DND-41 (cell line): Measurements from ENCODE around the gene INF2.

Experiments
- ATAC-seq: fragments of 200-7000 bp; cut with Tn5 transposase; 3 replicates; pipeline ENCODE4 v1.9.1; 2021; ENCODE audit warnings: low read depth; ENCODE audit not compliant: insufficient read depth
- DNase-seq: peaks from one replicate; pipeline ENCODE4 v3.0.0-alpha.2; 2020
- H2AFZ ChIP-seq: 2 replicates; pipeline ENCODE4 v1.6.0; 2012; ENCODE audit warnings: low read depth, low read length
- H3K27ac ChIP-seq: 2 replicates; pipeline ENCODE4 v1.5.1; 2012; ENCODE audit warnings: low read length, inconsistent platforms
- H3K27me3 ChIP-seq: fragments of 200-600 bp; sonication (generic); 2 replicates; pipeline ENCODE4 v1.6.0; 2012; ENCODE audit warnings: low read length, mild to moderate bottlenecking, inconsistent platforms; ENCODE audit not compliant: insufficient read depth, poor library complexity
- H3K36me3 ChIP-seq: 2 replicates; pipeline ENCODE4 v1.5.1; 2012; ENCODE audit warnings: low read length, inconsistent platforms; ENCODE audit not compliant: insufficient read depth
- H3K4me1 ChIP-seq: 2 replicates; pipeline ENCODE4 v1.5.1; 2012; ENCODE audit warnings: mild to moderate bottlenecking, low read length; ENCODE audit not compliant: insufficient read depth
- H3K4me2 ChIP-seq: 2 replicates; pipeline ENCODE4 v1.6.0; 2012; ENCODE audit warnings: mild to moderate bottlenecking, moderate library complexity, low read length, inconsistent platforms; ENCODE audit not compliant: insufficient read depth
- H3K4me3 ChIP-seq, 2 experiments: fragments of 200-600 bp in 1 of 2; shearing (Covaris generic) in 1 of 2; 2 replicates each; pipeline ENCODE4 v1.5.1; 2012 to 2016; ENCODE audit warnings: inconsistent platforms in 2 of 2, low read length in 2 of 2, mild to moderate bottlenecking in 2 of 2, low read depth in 1 of 2, moderate library complexity in 1 of 2
- H3K79me2 ChIP-seq: 2 replicates; pipeline ENCODE4 v1.6.0; 2012; ENCODE audit warnings: low read length, inconsistent platforms; ENCODE audit not compliant: insufficient read depth
- H3K9ac ChIP-seq: 2 replicates; pipeline ENCODE4 v1.6.0; 2012; ENCODE audit warnings: low read depth, mild to moderate bottlenecking, inconsistent platforms, low read length, moderate library complexity
- H3K9me3 ChIP-seq: 2 replicates; pipeline ENCODE4 v1.5.1; 2012; ENCODE audit warnings: low read length, moderate library complexity, mild to moderate bottlenecking, inconsistent platforms; ENCODE audit not compliant: insufficient read depth, severe bottlenecking
- H4K20me1 ChIP-seq: 2 replicates; pipeline ENCODE4 v1.6.0; 2012; ENCODE audit warnings: low read length; ENCODE audit not compliant: insufficient read depth
- EZH2 ChIP-seq: IDR thresholded peaks from 3 replicates; pipeline ENCODE4 v1.6.1; 2012; ENCODE audit warnings: borderline replicate concordance, low read depth, mild to moderate bottlenecking, moderate library complexity, low read length, inconsistent platforms; ENCODE audit not compliant: severe bottlenecking
- TF ChIP-seq, protein P1 (sequence below): IDR thresholded peaks from 2 replicates; pipeline ENCODE4 v1.5.1; 2012; ENCODE audit warnings: borderline replicate concordance, low read length, moderate library complexity, mild to moderate bottlenecking; ENCODE audit not compliant: poor library complexity, severe bottlenecking; ENCODE audit errors: extremely low read depth

The INF2 gene

DNA sequence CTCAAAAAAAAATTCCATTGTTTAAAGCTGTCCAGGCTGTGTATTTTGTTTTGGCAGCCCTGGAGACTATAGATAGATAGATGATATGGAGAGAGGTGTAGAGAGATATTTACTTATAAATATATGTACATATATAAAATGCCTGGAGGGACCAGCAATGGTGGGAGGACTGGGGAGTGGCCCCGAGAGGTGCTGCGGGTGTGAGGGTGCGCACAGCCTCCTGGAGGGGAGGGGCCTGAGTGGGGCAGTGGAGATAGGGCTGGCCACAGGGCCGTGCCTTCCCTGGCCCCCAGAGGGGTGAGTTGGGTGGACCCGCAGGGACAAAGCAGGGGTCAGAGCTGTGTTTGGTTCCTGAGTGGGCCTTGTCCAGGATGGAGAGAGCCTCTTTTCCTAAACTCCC is 41.1 kb downstream of the INF2 start:
- Histone ChIP-seq H3K27ac (no peak overlapping the region), H3K27me3 (no peaks in the 10 kb centered on the region), H3K9me3 (no peaks in the 10 kb centered on the region), H3K4me1 (no peaks in the 10 kb centered on the region), H3K9ac (no peak overlapping the region), H3K4me3 (no peak overlapping the region), H2AFZ (no peak overlapping the region), H3K79me2 (no peaks in the 10 kb centered on the region), H3K36me3 (no peaks in the 10 kb centered on the region), H3K4me2 (no peak overlapping the region), H4K20me1 (no peaks in the 10 kb centered on the region; the same call in 1 of the 2 replicates)
- ATAC-seq (no peak), DNase-seq (no peak)
- TF ChIP-seq, protein P1, sequence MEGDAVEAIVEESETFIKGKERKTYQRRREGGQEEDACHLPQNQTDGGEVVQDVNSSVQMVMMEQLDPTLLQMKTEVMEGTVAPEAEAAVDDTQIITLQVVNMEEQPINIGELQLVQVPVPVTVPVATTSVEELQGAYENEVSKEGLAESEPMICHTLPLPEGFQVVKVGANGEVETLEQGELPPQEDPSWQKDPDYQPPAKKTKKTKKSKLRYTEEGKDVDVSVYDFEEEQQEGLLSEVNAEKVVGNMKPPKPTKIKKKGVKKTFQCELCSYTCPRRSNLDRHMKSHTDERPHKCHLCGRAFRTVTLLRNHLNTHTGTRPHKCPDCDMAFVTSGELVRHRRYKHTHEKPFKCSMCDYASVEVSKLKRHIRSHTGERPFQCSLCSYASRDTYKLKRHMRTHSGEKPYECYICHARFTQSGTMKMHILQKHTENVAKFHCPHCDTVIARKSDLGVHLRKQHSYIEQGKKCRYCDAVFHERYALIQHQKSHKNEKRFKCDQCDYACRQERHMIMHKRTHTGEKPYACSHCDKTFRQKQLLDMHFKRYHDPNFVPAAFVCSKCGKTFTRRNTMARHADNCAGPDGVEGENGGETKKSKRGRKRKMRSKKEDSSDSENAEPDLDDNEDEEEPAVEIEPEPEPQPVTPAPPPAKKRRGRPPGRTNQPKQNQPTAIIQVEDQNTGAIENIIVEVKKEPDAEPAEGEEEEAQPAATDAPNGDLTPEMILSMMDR: no peak
- no peak for TF ChIP-seq EZH2

DNA sequence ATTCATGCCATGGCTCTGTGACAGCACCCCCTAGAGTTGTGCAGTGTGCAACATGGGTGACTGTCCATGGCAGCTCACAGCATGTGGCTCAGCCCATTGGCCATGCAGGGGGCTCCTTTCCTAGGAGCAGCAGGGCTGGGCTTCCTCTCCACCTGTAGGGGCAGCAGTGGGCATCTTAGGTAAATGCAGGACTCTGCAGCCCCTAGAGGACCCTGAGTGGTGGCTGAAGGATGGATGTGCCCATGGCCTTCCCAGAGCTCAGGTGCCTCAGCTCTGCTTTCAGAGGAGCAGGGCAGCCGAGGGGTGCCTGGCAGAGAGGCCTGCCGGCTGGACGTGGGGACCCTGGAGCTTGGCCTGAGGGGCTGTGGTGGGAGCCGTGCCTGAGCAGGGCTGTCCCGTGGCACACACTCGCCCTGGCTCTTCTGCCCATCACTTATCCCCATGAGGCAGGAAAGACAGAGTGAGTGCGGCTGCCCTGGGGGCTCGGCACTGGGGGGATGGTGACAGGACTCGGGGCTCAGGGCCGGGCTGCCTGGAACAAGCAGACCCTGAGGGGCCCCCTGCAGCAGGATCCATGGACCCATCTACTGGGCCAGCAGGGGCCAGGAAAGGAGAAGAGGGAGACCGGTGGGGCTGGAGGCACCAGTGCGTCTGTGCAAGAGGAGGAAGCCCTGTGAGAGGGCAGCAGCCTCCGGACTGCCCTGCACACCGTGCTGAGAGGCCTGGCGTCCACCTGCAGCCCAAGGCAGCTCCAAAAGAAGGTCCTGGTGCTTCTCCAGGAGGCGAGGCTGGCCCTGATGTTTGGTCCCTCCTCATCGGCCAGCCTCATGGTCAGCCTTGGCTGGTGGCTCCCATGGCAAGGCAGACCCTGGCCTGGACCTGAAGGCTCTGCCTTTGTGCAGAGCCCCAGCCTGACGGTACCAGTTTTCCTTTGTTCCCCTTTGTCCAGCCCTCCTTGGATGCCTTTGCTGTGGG is 42.2 kb downstream of the INF2 start:
- Histone ChIP-seq H3K9ac (no peak overlapping the region), H3K79me2 (no peaks in the 10 kb centered on the region), H3K4me2 (no peak overlapping the region), H3K9me3 (no peaks in the 10 kb centered on the region), H2AFZ (no peak overlapping the region), H3K4me1 (no peaks in the 10 kb centered on the region), H3K36me3 (no peaks in the 10 kb centered on the region), H3K27me3 (no peaks in the 10 kb centered on the region), H4K20me1 (no peaks in the 10 kb centered on the region; the same call in 1 of the 2 replicates), H3K4me3 (no peak overlapping the region), H3K27ac (no peak overlapping the region)
- no peak for TF ChIP-seq EZH2
- TF ChIP-seq, protein P1: peak; percentile 57
- DNase-seq (peak; percentile 22), ATAC-seq (peak; percentile 67)

DNA sequence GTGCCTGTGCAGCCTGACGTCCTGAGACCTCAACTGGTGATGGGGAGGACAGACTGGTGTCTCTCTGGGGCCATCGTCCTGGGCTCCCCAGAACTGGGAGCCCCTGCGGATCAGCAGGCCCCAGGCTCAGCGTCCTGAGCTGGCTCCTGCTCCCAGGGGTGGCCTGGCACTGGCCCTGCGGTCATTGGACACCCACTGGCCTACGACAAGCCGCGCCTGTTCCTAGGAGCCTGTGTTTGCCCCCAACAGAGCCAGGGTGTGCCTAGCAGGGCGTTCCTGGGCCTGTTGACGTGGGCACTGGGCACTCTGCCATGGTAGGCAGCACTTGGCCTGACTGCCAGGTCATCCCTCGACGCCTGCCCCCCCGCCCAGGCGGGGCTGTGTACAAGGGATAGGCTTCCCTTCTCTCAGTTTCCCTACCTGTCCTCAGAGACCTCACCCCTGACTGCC is 43.0 kb downstream of the INF2 start:
- H2AFZ ChIP-seq: no peak overlapping the region
- H3K4me3 ChIP-seq: no peak overlapping the region
- TF ChIP-seq, protein P1: no peak
- no peak for TF ChIP-seq EZH2
- H3K36me3 ChIP-seq: no peaks in the 10 kb centered on the region
- H4K20me1 ChIP-seq: no peaks in the 10 kb centered on the region; the same call in 1 of the 2 replicates
- no peak for ATAC-seq
- H3K9ac ChIP-seq: no peak overlapping the region
- H3K4me2 ChIP-seq: no peak overlapping the region
- H3K4me1 ChIP-seq: no peaks in the 10 kb centered on the region
- no peak overlapping the region for H3K27ac ChIP-seq
- H3K79me2 ChIP-seq: no peaks in the 10 kb centered on the region
- DNase-seq: no peak
- H3K9me3 ChIP-seq: no peaks in the 10 kb centered on the region
- H3K27me3 ChIP-seq: no peaks in the 10 kb centered on the region
